ENCODE results near the gene CBY1.

GRCh38 chr22:38652859-38653258 is 3.6 kb upstream of the CBY1 start:
- TF ChIP-seq CTCF (IDR thresholded peaks at IDR 0.05) (no peak), POLR2A (IDR thresholded peaks at IDR 0.05) (no peak)
